A673 (cell line): Measurements from ENCODE around the gene POLE.

Experiments
- CTCF ChIP-seq: fragments of 300-800, 200-600 bp; sonication (generic); conservative IDR thresholded peaks from 2 replicates; pipeline ENCODE4 v1.5.1; 2017; ENCODE audit warnings: low read depth, mild to moderate bottlenecking, antibody characterized with exemption, low read length, moderate library complexity, mixed read lengths
- EZH2 ChIP-seq: fragments of 200-600 bp; sonication (generic); IDR thresholded peaks from 2 replicates; pipeline ENCODE4 v1.6.1; 2017; ENCODE audit warnings: borderline replicate concordance, low read depth, mild to moderate bottlenecking, mixed read lengths, antibody characterized with exemption, low read length; ENCODE audit not compliant: poor library complexity, severe bottlenecking

- TF ChIP-seq CTCF = no peak
- TF ChIP-seq EZH2 = no peak
Measured at GRCh38 chr12:132586929-132587328, 100.2 kb downstream of the POLE start.
